Measurements from ENCODE around the gene SLC38A10.

SLC38A10 gene

GRCh38 chr17:81295031-81295675 is at the start of gene SLC38A10:
SLC38A10 (minus strand) TSS chr17:81295307; CDS start chr17:81294921, 386 bp downstream.
- DNase-seq = peak; percentile 82 to 97 (median 94)
- intact Hi-C loops (cut with DNase I) = loop anchor here (5.0 kb wide), 1 partner anchor 187 kb away; no protein-coding TSS in a partner anchor

- intact Hi-C loops (cut with DNase I) = no loop called here
- DNase-seq = no peak
These were observed 47.4 kb upstream of the SLC38A10 start for GRCh38 chr17:81342269-81343070.

- intact Hi-C loops (cut with DNase I) = no loop called here
- DNase-seq = no peak
These were observed 46.6 kb upstream of the SLC38A10 start for GRCh38 chr17:81341516-81342268.

- intact Hi-C loops (cut with DNase I) = no loop called here
- no peak for DNase-seq
These were observed 45.8 kb upstream of the SLC38A10 start for GRCh38 chr17:81340607-81341515.

- no peak for DNase-seq
- intact Hi-C loops (cut with DNase I) = no loop called here
These were observed 44.6 kb upstream of the SLC38A10 start for GRCh38 chr17:81339534-81340296.

GRCh38 chr17:81339191-81339533 is 44.1 kb upstream of the SLC38A10 start:
- intact Hi-C loops (cut with DNase I) = no loop called here
- no peak for DNase-seq

GRCh38 chr17:81338274-81339190 is 43.4 kb upstream of the SLC38A10 start:
- intact Hi-C loops (cut with DNase I) = no loop called here
- no peak for DNase-seq

GRCh38 chr17:81337476-81337879 is 42.4 kb upstream of the SLC38A10 start:
- intact Hi-C loops (cut with DNase I) = no loop called here
- no peak for DNase-seq

- intact Hi-C loops (cut with DNase I) = no loop called here
- DNase-seq = no peak
These were observed 41.8 kb upstream of the SLC38A10 start for GRCh38 chr17:81336930-81337325.

GRCh38 chr17:81336296-81336929 is 41.3 kb upstream of the SLC38A10 start:
- intact Hi-C loops (cut with DNase I) = no loop called here

GRCh38 chr17:81335773-81336157 is 40.7 kb upstream of the SLC38A10 start:
- no peak for DNase-seq
- intact Hi-C loops (cut with DNase I) = no loop called here

More at GRCh38 chr17:81336296-81336929, 41.3 kb upstream of the SLC38A10 start:
- DNase-seq = no peak

GRCh38 chr17:81334987-81335772 is 40.1 kb upstream of the SLC38A10 start:
- intact Hi-C loops (cut with DNase I) = no loop called here
- DNase-seq = no peak

GRCh38 chr17:81334391-81334901 is 39.3 kb upstream of the SLC38A10 start:
- DNase-seq = no peak
- intact Hi-C loops (cut with DNase I) = no loop called here

GRCh38 chr17:81333616-81334368 is 38.7 kb upstream of the SLC38A10 start:
- DNase-seq = no peak
- intact Hi-C loops (cut with DNase I) = no loop called here

GRCh38 chr17:81332914-81333528 is 37.9 kb upstream of the SLC38A10 start:
- DNase-seq = no peak

More at GRCh38 chr17:81332914-81333528, 37.9 kb upstream of the SLC38A10 start:
- intact Hi-C loops (cut with DNase I) = no loop called here
